Neural cell (in vitro differentiated cells): ENCODE data around the gene GTF2H1. TPM values are rescaled to one million over a fixed set of nuclear protein-coding genes. Genes with fewer than 3 reads are reported as not detected.

Experiments
- H2AFZ ChIP-seq: fragments of 200-600, 300-800 bp; sonication (generic), shearing (Covaris generic); 2 replicates; pipeline ENCODE4 v1.6.0; 2014; ENCODE audit warnings: low read depth, mild to moderate bottlenecking, antibody characterized with exemption, low read length, moderate library complexity
- H3F3A ChIP-seq: fragments of 200-600 bp; shearing (Covaris generic); 2 replicates; pipeline ENCODE4 v1.6.1; 2016; ENCODE audit warnings: mild to moderate bottlenecking, moderate library complexity, mixed read lengths, antibody characterized with exemption, low read length; ENCODE audit not compliant: insufficient read depth, poor library complexity, severe bottlenecking
- H3K27ac ChIP-seq: fragments of 200-600, 300-800 bp; sonication (generic), shearing (Covaris generic); 2 replicates; pipeline ENCODE4 v1.5.1; 2014; ENCODE audit warnings: mild to moderate bottlenecking, low read length, moderate library complexity
- H3K27me3 ChIP-seq: fragments of 300-800, 200-600 bp; sonication (generic), shearing (Covaris generic); 2 replicates; pipeline ENCODE4 v1.6.0; 2014; ENCODE audit warnings: mild to moderate bottlenecking, low read depth, low read length, moderate library complexity; ENCODE audit not compliant: insufficient read depth
- H3K36me3 ChIP-seq: fragments of 300-800, 200-600 bp; sonication (generic), shearing (Covaris generic); 2 replicates; pipeline ENCODE4 v1.5.1; 2014; ENCODE audit warnings: mild to moderate bottlenecking, antibody characterized with exemption, low read length, moderate library complexity; ENCODE audit not compliant: insufficient read depth
- H3K4me2 ChIP-seq: fragments of 300-800, 200-600 bp; sonication (generic), shearing (Covaris generic); 2 replicates; pipeline ENCODE4 v1.6.0; 2014; ENCODE audit warnings: mild to moderate bottlenecking, low read length
- H3K4me3 ChIP-seq: fragments of 300-800, 200-600 bp; sonication (generic), shearing (Covaris generic); 2 replicates; pipeline ENCODE4 v1.5.1; 2014; ENCODE audit warnings: mild to moderate bottlenecking, low read length, moderate library complexity
- H3K79me2 ChIP-seq: fragments of 200-600 bp; shearing (Covaris generic); replicated peaks from 2 replicates; pipeline ENCODE4 v1.6.0; 2014; ENCODE audit warnings: mild to moderate bottlenecking, low read length, moderate library complexity; ENCODE audit not compliant: insufficient read depth
- H3K9ac ChIP-seq: fragments of 300-800, 200-600 bp; sonication (generic), shearing (Covaris generic); 2 replicates; pipeline ENCODE4 v1.6.1; 2016; ENCODE audit warnings: mild to moderate bottlenecking, low read length, mixed read lengths
- H3K9me2 ChIP-seq: fragments of 200-600 bp; shearing (Covaris generic); 2 replicates; pipeline ENCODE4 v1.6.1; 2016; ENCODE audit warnings: mild to moderate bottlenecking, low read length, mixed read lengths; ENCODE audit not compliant: insufficient read depth
- H3K9me3 ChIP-seq: fragments of 200-600, 300-800 bp; sonication (generic), shearing (Covaris generic); 2 replicates; pipeline ENCODE4 v1.6.1; 2016; ENCODE audit warnings: mild to moderate bottlenecking, mixed run types, low read length, moderate library complexity, mixed read lengths
- H4K20me1 ChIP-seq: fragments of 200-600 bp; shearing (Covaris generic); 2 replicates; pipeline ENCODE4 v1.6.1; 2016; ENCODE audit warnings: mild to moderate bottlenecking, mixed run types; ENCODE audit not compliant: insufficient read depth
- CTCF ChIP-seq: fragments of 450-650 bp; IDR thresholded peaks from 2 replicates; pipeline ENCODE4 v1.5.1; 2014; ENCODE audit warnings: antibody characterized with exemption, mild to moderate bottlenecking, moderate library complexity; ENCODE audit not compliant: poor library complexity, severe bottlenecking
- EP300 ChIP-seq: fragments of 450-650 bp; conservative IDR thresholded peaks from 2 replicates; pipeline ENCODE4 v1.6.1; 2014; ENCODE audit warnings: antibody characterized with exemption, mild to moderate bottlenecking, moderate library complexity; ENCODE audit not compliant: poor library complexity, severe bottlenecking
- EZH2 ChIP-seq: fragments of 200-600, 300-800 bp; shearing (Covaris generic), sonication (generic); IDR thresholded peaks from 2 replicates; pipeline ENCODE4 v1.6.1; 2014; ENCODE audit warnings: antibody characterized with exemption, low read length, borderline replicate concordance, mild to moderate bottlenecking; ENCODE audit not compliant: insufficient read depth, poor library complexity, severe bottlenecking
- MXI1 ChIP-seq: fragments of 450-650 bp; conservative IDR thresholded peaks from 2 replicates; pipeline ENCODE4 v1.6.1; 2014; ENCODE audit warnings: antibody characterized with exemption, mild to moderate bottlenecking; ENCODE audit not compliant: poor library complexity, severe bottlenecking
- POLR2AphosphoS5 ChIP-seq: IDR thresholded peaks from 2 replicates; pipeline ENCODE4 v1.6.1; 2012
- RAD21 ChIP-seq: fragments of 450-650 bp; conservative IDR thresholded peaks from 2 replicates; pipeline ENCODE4 v1.6.1; 2014; ENCODE audit warnings: antibody characterized with exemption, mild to moderate bottlenecking, moderate library complexity
- REST ChIP-seq: IDR thresholded peaks from 2 replicates; pipeline ENCODE4 v1.6.1; 2012; ENCODE audit warnings: borderline replicate concordance
- SMC3 ChIP-seq: fragments of 450-650 bp; conservative IDR thresholded peaks from 2 replicates; pipeline ENCODE4 v1.6.1; 2014; ENCODE audit warnings: antibody characterized with exemption, mild to moderate bottlenecking, moderate library complexity; ENCODE audit not compliant: poor library complexity
- TAF1 ChIP-seq: IDR thresholded peaks from 2 replicates; pipeline ENCODE4 v1.6.1; 2012; ENCODE audit warnings: low read depth
- polyA plus RNA-seq: library from polyadenylated mRNA; depleted of rRNA; stranded (reverse); fragments of >200 nt; gene quantifications from 2 replicates; pipeline ENCODE4 v1.2.3, GENCODE V29; 2014

Gene GTF2H1
- polyA plus RNA-seq, 1 donor from 2014 or later, result 109 TPM

GRCh38 chr11:18315893-18316292, 6.5 kb upstream of the GTF2H1 start:
- H2AFZ ChIP-seq, result no peak overlapping the region
- no peak overlapping the region for H3K27ac ChIP-seq
- H3K4me3 ChIP-seq, result no peak overlapping the region
- peaks cover 23% of the 10 kb centered on the region for H3K79me2 ChIP-seq
- TF ChIP-seq RAD21 (no peak), TAF1 (no peak), MXI1 (no peak), REST (no peak)
- H3K36me3 ChIP-seq, result no peaks in the 10 kb centered on the region
- H3K9ac ChIP-seq, result no peak overlapping the region
- H3K27me3 ChIP-seq, result no peaks in the 10 kb centered on the region
- H4K20me1 ChIP-seq, result no peaks in the 10 kb centered on the region
- H3K4me2 ChIP-seq, result no peak overlapping the region
- no peaks in the 10 kb centered on the region for H3F3A ChIP-seq
- no peaks in the 10 kb centered on the region for H3K9me3 ChIP-seq
- no peaks in the 10 kb centered on the region for H3K9me2 ChIP-seq

GRCh38 chr11:18317551-18317950, 4.8 kb upstream of the GTF2H1 start:
- Histone ChIP-seq H3K27me3 (no peaks in the 10 kb centered on the region), H3K9ac (no peak overlapping the region), H3F3A (no peaks in the 10 kb centered on the region), H3K27ac (no peak overlapping the region), H2AFZ (no peak overlapping the region), H3K79me2 (peaks cover 29% of the 10 kb centered on the region), H3K4me2 (no peak overlapping the region), H3K4me3 (no peak overlapping the region), H3K9me3 (no peaks in the 10 kb centered on the region), H3K36me3 (no peaks in the 10 kb centered on the region), H3K9me2 (no peaks in the 10 kb centered on the region), H4K20me1 (no peaks in the 10 kb centered on the region)
- no peak for TF ChIP-seq MXI1
- no peak for TF ChIP-seq SMC3
- no peak for TF ChIP-seq TAF1
- no peak for TF ChIP-seq REST
- no peak for TF ChIP-seq EZH2
- no peak for TF ChIP-seq RAD21
- TF ChIP-seq POLR2AphosphoS5, result no peak
- no peak for TF ChIP-seq CTCF
- TF ChIP-seq EP300, result no peak
